ENCODE results near the gene MOG.

Gene MOG

GRCh38 chr6:29627755-29628418 is 29.0 kb upstream of the MOG start:
- TF ChIP-seq CTCF (IDR thresholded peaks at IDR 0.05; ENCODE audit: low read depth, low read length) = no peak
- TF ChIP-seq MAX (IDR thresholded peaks at IDR 0.05; ENCODE audit: low read depth, low read length) = no peak
- no peak for TF ChIP-seq MYC (IDR thresholded peaks at IDR 0.05; ENCODE audit: low read depth, low read length)
- TF ChIP-seq POLR2A (IDR thresholded peaks at IDR 0.05; ENCODE audit: extremely low read depth, insufficient read length) = no peak
- H3K4me3 ChIP-seq (ENCODE audit: low read depth, low read length) = no peak overlapping the region
- peak; percentile 16 for DNase-seq (ENCODE audit: low read depth)

- peak; percentile 42 for DNase-seq (ENCODE audit: low read depth)
- TF ChIP-seq MAX (IDR thresholded peaks at IDR 0.05; ENCODE audit: low read depth, low read length) = no peak
- TF ChIP-seq CTCF (IDR thresholded peaks at IDR 0.05; ENCODE audit: low read depth, low read length) = peak; percentile 47
- no peak overlapping the region for H3K4me3 ChIP-seq (ENCODE audit: low read depth, low read length)
Observed at GRCh38 chr6:29628419-29629281, 28.2 kb upstream of the MOG start.

GRCh38 chr6:29629571-29629970 is 27.3 kb upstream of the MOG start:
- TF ChIP-seq POLR2A (IDR thresholded peaks at IDR 0.05; ENCODE audit: extremely low read depth, insufficient read length) (no peak), MYC (IDR thresholded peaks at IDR 0.05; ENCODE audit: low read depth, low read length) (no peak), CTCF (IDR thresholded peaks at IDR 0.05; ENCODE audit: low read depth, low read length) (no peak), MAX (IDR thresholded peaks at IDR 0.05; ENCODE audit: low read depth, low read length) (no peak)
- H3K4me3 ChIP-seq (ENCODE audit: low read depth, low read length) = no peak overlapping the region
- no peak for DNase-seq (ENCODE audit: low read depth)

- TF ChIP-seq MYC (IDR thresholded peaks at IDR 0.05; ENCODE audit: low read depth, low read length) = no peak
- no peak for TF ChIP-seq CTCF (IDR thresholded peaks at IDR 0.05; ENCODE audit: low read depth, low read length)
- no peak for TF ChIP-seq MAX (IDR thresholded peaks at IDR 0.05; ENCODE audit: low read depth, low read length)
- TF ChIP-seq POLR2A (IDR thresholded peaks at IDR 0.05; ENCODE audit: extremely low read depth, insufficient read length) = no peak
- H3K4me3 ChIP-seq (ENCODE audit: low read depth, low read length) = no peak overlapping the region
- no peak for DNase-seq (ENCODE audit: low read depth)
Observed at GRCh38 chr6:29630315-29630714, 26.6 kb upstream of the MOG start.

- no peak for DNase-seq (ENCODE audit: low read depth)
- no peak for TF ChIP-seq CTCF (IDR thresholded peaks at IDR 0.05; ENCODE audit: low read depth, low read length)
- TF ChIP-seq POLR2A (IDR thresholded peaks at IDR 0.05; ENCODE audit: extremely low read depth, insufficient read length) = no peak
- TF ChIP-seq MYC (IDR thresholded peaks at IDR 0.05; ENCODE audit: low read depth, low read length) = no peak
Observed at GRCh38 chr6:29631209-29631810, 25.6 kb upstream of the MOG start.

More at GRCh38 chr6:29631209-29631810, 25.6 kb upstream of the MOG start:
- H3K4me3 ChIP-seq (ENCODE audit: low read depth, low read length) = no peak overlapping the region
